H9 (cell line): Measurements from ENCODE around the gene TCF7L2. TPM values are rescaled to one million over a fixed set of nuclear protein-coding genes. Genes with fewer than 3 reads are reported as not detected.
A peak's percentile ranks its signal among the peaks of the same experiment; 100 is the strongest.

ENCODE experiments used
- DNase-seq: peaks from one replicate; pipeline ENCODE4 v3.0.0-alpha.2; 2017
- H2AFZ ChIP-seq: one replicate; pipeline ENCODE4 v1.6.1; 2013; ENCODE audit warnings: mild to moderate bottlenecking, low read length, control low read depth, moderate library complexity
- H2AK5ac ChIP-seq: 2 replicates; pipeline ENCODE4 v1.6.1; 2013; ENCODE audit warnings: low read length, control low read depth, mixed read lengths; ENCODE audit not compliant: insufficient read length
- H2BK120ac ChIP-seq: one replicate; pipeline ENCODE4 v1.6.1; 2013; ENCODE audit warnings: low read depth, mild to moderate bottlenecking, low read length, control low read depth, inconsistent platforms; ENCODE audit not compliant: poor library complexity, severe bottlenecking
- H2BK12ac ChIP-seq: 2 replicates; pipeline ENCODE4 v1.6.1; 2013; ENCODE audit warnings: low read length, control low read depth, mixed read lengths, low read depth; ENCODE audit not compliant: insufficient read length
- H2BK15ac ChIP-seq: 2 replicates; pipeline ENCODE4 v1.6.1; 2013; ENCODE audit warnings: low read depth, low read length, control low read depth
- H2BK20ac ChIP-seq: one replicate; pipeline ENCODE4 v1.6.1; 2013; ENCODE audit warnings: low read depth, mild to moderate bottlenecking, low read length, control low read depth, inconsistent platforms; ENCODE audit not compliant: poor library complexity, severe bottlenecking
- H2BK5ac ChIP-seq: 2 replicates; pipeline ENCODE4 v1.6.1; 2013; ENCODE audit warnings: low read length, control low read depth, mixed read lengths; ENCODE audit not compliant: insufficient read length
- H3K14ac ChIP-seq: 2 replicates; pipeline ENCODE4 v1.6.1; 2013; ENCODE audit warnings: low read length, control low read depth; ENCODE audit not compliant: insufficient read depth
- H3K18ac ChIP-seq: 2 replicates; pipeline ENCODE4 v1.6.1; 2013; ENCODE audit warnings: low read depth, mild to moderate bottlenecking, mixed read lengths, low read length, control low read depth; ENCODE audit not compliant: insufficient read length
- H3K23ac ChIP-seq: 2 replicates; pipeline ENCODE4 v1.6.1; 2013; ENCODE audit warnings: low read length, control low read depth, mixed read lengths, low read depth; ENCODE audit not compliant: insufficient read length
- H3K23me2 ChIP-seq: 2 replicates; pipeline ENCODE4 v1.6.1; 2013; ENCODE audit warnings: low read depth, mild to moderate bottlenecking, mixed read lengths, low read length, control low read depth; ENCODE audit not compliant: insufficient read length, poor library complexity, severe bottlenecking
- H3K27ac ChIP-seq: 2 replicates; pipeline ENCODE4 v1.5.1; 2013; ENCODE audit warnings: low read length, control low read depth, mixed read lengths, low read depth; ENCODE audit not compliant: insufficient read length
- H3K27me3 ChIP-seq: 2 replicates; pipeline ENCODE4 v1.6.1; 2013; ENCODE audit warnings: low read length, control low read depth, inconsistent platforms; ENCODE audit not compliant: insufficient read depth
- H3K4ac ChIP-seq: 2 replicates; pipeline ENCODE4 v1.6.1; 2013; ENCODE audit warnings: low read depth, mild to moderate bottlenecking, control low read depth, inconsistent platforms, low read length, moderate library complexity
- H3K4me1 ChIP-seq: 2 replicates; pipeline ENCODE4 v1.6.1; 2013; ENCODE audit warnings: low read length, control low read depth, inconsistent platforms; ENCODE audit not compliant: insufficient read depth
- H3K4me2 ChIP-seq: 2 replicates; pipeline ENCODE4 v1.6.1; 2013; ENCODE audit warnings: low read length, control low read depth, mixed read lengths; ENCODE audit not compliant: insufficient read length, insufficient read depth
- H3K56ac ChIP-seq: 2 replicates; pipeline ENCODE4 v1.6.1; 2013; ENCODE audit warnings: low read depth, mild to moderate bottlenecking, mixed read lengths, low read length, control low read depth; ENCODE audit not compliant: insufficient read length
- H3K79me1 ChIP-seq: 2 replicates; pipeline ENCODE4 v1.6.1; 2013; ENCODE audit warnings: low read depth, mild to moderate bottlenecking, moderate library complexity, low read length, control low read depth, inconsistent platforms; ENCODE audit not compliant: insufficient read depth, poor library complexity, severe bottlenecking
- H3K79me2 ChIP-seq: 2 replicates; pipeline ENCODE4 v1.6.1; 2013; ENCODE audit warnings: low read length, control low read depth, inconsistent platforms; ENCODE audit not compliant: insufficient read depth
- H3K9ac ChIP-seq: 2 replicates; pipeline ENCODE4 v1.6.1; 2013; ENCODE audit warnings: low read length, control low read depth, mixed read lengths; ENCODE audit not compliant: insufficient read length; ENCODE audit errors: extremely low read depth
- H3K9me3 ChIP-seq: one replicate; pipeline ENCODE4 v1.6.1; 2013; ENCODE audit warnings: low read depth, low read length, inconsistent platforms; ENCODE audit not compliant: control insufficient read depth
- H3T11ph ChIP-seq: one replicate; pipeline ENCODE4 v1.6.1; 2013; ENCODE audit warnings: mild to moderate bottlenecking, low read length, control low read depth, inconsistent platforms
- H4K20me1 ChIP-seq: one replicate; pipeline ENCODE4 v1.6.1; 2013; ENCODE audit not compliant: control insufficient read depth, insufficient read length, insufficient read depth
- H4K5ac ChIP-seq: 2 replicates; pipeline ENCODE4 v1.6.1; 2013; ENCODE audit warnings: low read depth, mild to moderate bottlenecking, mixed read lengths, low read length, control low read depth; ENCODE audit not compliant: insufficient read length
- H4K8ac ChIP-seq: replicated peaks from 2 replicates; pipeline ENCODE4 v1.6.1; 2013; ENCODE audit warnings: low read length, control low read depth, mixed read lengths, low read depth; ENCODE audit not compliant: insufficient read length
- H4K91ac ChIP-seq: 2 replicates; pipeline ENCODE4 v1.6.1; 2013; ENCODE audit warnings: low read depth, mild to moderate bottlenecking, moderate library complexity, mixed read lengths, low read length, control low read depth; ENCODE audit not compliant: insufficient read length
- H3K27ac Mint-ChIP-seq, 3 experiments: 2 replicates in 2 of 3; 3 replicates in 1 of 3; pipeline ENCODE4 v1.8.0; 2020 to 2021; ENCODE audit warnings: mixed read lengths in 3 of 3, mild to moderate bottlenecking in 1 of 3, moderate library complexity in 1 of 3
- H3K27me3 Mint-ChIP-seq: 2 replicates; pipeline ENCODE4 v1.8.0; 2021; ENCODE audit warnings: low read depth, mild to moderate bottlenecking, moderate library complexity, mixed read lengths
- H3K36me3 Mint-ChIP-seq, 3 experiments: 2 replicates in 2 of 3; 3 replicates in 1 of 3; pipeline ENCODE4 v1.8.0; 2020 to 2021; ENCODE audit warnings: low read depth in 3 of 3, mixed read lengths in 3 of 3; ENCODE audit not compliant: insufficient read depth in 1 of 3
- H3K4me1 Mint-ChIP-seq, 2 experiments: 2 replicates each; pipeline ENCODE4 v1.8.0; 2020; ENCODE audit warnings: mixed read lengths in 2 of 2
- H3K4me3 Mint-ChIP-seq, 2 experiments: 2 replicates in 1 of 2; 3 replicates in 1 of 2; pipeline ENCODE4 v1.8.0; 2020 to 2021; ENCODE audit warnings: mild to moderate bottlenecking in 2 of 2, mixed read lengths in 2 of 2, moderate library complexity in 1 of 2
- H3K9me3 Mint-ChIP-seq, 2 experiments: 2 replicates in 1 of 2; 3 replicates in 1 of 2; pipeline ENCODE4 v1.8.0; 2020; ENCODE audit warnings: mild to moderate bottlenecking in 2 of 2, mixed read lengths in 2 of 2, moderate library complexity in 1 of 2
- WGBS: extraction: QIAGEN DNeasy Blood & Tissue Kit; methylation state at CpG from one replicate; pipeline ENCODE4 v1.1.7; 2013; ENCODE audit warnings: missing lambda C conversion rate, low lambda C conversion rate, mixed read lengths; ENCODE audit not compliant: insufficient read length; ENCODE audit errors: extremely low coverage; 5-methylcytosine and 5-hydroxymethylcytosine counted together
- total RNA-seq: library from RNA; stranded (reverse); gene quantifications from 2 replicates; pipeline ENCODE4 v1.2.1, GENCODE V29; 2021
- TF ChIP-seq, protein P1 (sequence below): fragments of 200-600 bp; sonication (generic); conservative IDR thresholded peaks from 3 replicates; pipeline ENCODE4 v1.8.0; 2021; ENCODE audit warnings: antibody characterized with exemption, mild to moderate bottlenecking

The TCF7L2 gene
- total RNA-seq, 1 experiment from 2014 or later, result 71.1 TPM

DNA sequence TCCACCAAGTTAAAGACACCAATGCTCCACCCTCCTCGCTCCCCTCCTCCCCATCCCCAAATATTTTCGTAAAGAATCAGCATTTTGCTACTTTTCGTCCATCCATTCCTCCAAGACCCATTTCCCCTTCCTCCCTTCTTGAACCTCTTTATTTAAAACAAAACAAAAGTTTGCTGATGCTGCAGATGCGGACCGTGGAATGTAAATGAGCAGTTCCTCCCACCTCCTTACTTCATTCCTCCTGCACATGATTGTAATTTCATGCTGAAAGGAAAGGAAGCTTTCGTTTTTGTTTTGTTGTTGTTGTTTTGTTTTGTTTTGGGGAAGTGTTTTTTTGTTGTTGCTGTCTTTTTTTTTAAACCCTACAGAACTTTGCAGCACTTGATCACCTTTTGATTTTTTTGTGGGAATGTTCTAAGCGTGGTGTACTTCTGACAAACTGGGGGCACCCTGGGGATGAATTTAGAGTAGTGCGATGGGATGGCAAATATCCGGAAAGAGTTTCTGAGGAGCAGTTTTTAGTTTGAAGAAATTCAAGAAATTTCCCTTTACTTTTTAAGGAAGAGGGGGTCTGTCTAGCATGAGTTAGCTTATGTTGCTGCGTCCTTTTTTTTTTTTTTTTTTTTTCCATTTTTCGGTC, 177.3 kb downstream of the TCF7L2 start:
- Histone ChIP-seq H3K9me3 (no peaks in the 10 kb centered on the region), H3K27me3 (no peaks in the 10 kb centered on the region), H3K14ac (no peak overlapping the region), H2BK15ac (no peak overlapping the region), H4K20me1 (no peaks in the 10 kb centered on the region), H3K79me1 (peaks cover 5% of the 10 kb centered on the region), H2BK5ac (no peak overlapping the region), H3T11ph (no peak overlapping the region), H3K9ac (no peak overlapping the region), H3K79me2 (peaks cover 10% of the 10 kb centered on the region; the same call in 1 of the 2 replicates), H2BK120ac (no peak overlapping the region), H2AFZ (no peak overlapping the region), H3K56ac (no peak overlapping the region), H3K23me2 (peaks cover 4% of the 10 kb centered on the region), H3K4me1 (peaks cover 17% of the 10 kb centered on the region; the same call in 1 of the 2 replicates), H3K4me2 (peak overlapping the region; percentile 73), H3K27ac (no peak overlapping the region), H4K91ac (no peak overlapping the region), H4K5ac (no peak overlapping the region), H4K8ac (no peak overlapping the region), H2BK20ac (no peak overlapping the region), H2BK12ac (no peak overlapping the region), H3K18ac (no peak overlapping the region), H3K4ac (no peak overlapping the region), H3K23ac (no peak overlapping the region), H2AK5ac (no peak overlapping the region)
- DNase-seq, result no peak
- Mint-ChIP-seq H3K4me1 (peaks cover 82 to 87% of the 10 kb centered on the region in 2 experiments), H3K27ac (peak overlapping the region in 2 of 3 experiments; percentile 52 to 68; a peak in 3 of 7 replicates), H3K4me3 (peak overlapping the region; percentile 50 to 80), H3K9me3 (no peaks in the 10 kb centered on the region), H3K27me3 (no peaks in the 10 kb centered on the region), H3K36me3 (no peaks in the 10 kb centered on the region)
- no CpG with 5 or more reads among the region's 11 CpGs for WGBS
- TF ChIP-seq, protein P1, sequence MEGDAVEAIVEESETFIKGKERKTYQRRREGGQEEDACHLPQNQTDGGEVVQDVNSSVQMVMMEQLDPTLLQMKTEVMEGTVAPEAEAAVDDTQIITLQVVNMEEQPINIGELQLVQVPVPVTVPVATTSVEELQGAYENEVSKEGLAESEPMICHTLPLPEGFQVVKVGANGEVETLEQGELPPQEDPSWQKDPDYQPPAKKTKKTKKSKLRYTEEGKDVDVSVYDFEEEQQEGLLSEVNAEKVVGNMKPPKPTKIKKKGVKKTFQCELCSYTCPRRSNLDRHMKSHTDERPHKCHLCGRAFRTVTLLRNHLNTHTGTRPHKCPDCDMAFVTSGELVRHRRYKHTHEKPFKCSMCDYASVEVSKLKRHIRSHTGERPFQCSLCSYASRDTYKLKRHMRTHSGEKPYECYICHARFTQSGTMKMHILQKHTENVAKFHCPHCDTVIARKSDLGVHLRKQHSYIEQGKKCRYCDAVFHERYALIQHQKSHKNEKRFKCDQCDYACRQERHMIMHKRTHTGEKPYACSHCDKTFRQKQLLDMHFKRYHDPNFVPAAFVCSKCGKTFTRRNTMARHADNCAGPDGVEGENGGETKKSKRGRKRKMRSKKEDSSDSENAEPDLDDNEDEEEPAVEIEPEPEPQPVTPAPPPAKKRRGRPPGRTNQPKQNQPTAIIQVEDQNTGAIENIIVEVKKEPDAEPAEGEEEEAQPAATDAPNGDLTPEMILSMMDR, result no peak
